Hepatocyte (in vitro differentiated cells): ENCODE results near the gene TUNAR.

Source experiments
- CTCF ChIP-seq: fragments of 200-600 bp; sonication (generic); IDR thresholded peaks from 2 replicates; pipeline ENCODE4 v1.5.1; 2016; ENCODE audit warnings: antibody characterized with exemption, mild to moderate bottlenecking; ENCODE audit not compliant: poor library complexity
- EZH2phosphoT487 ChIP-seq: fragments of 200-600 bp; sonication (generic); IDR thresholded peaks from one replicate; pipeline ENCODE4 v1.6.1; 2018; ENCODE audit warnings: antibody characterized with exemption, mild to moderate bottlenecking, low read depth, moderate library complexity; ENCODE audit not compliant: unreplicated experiment, severe bottlenecking

- TF ChIP-seq CTCF (no peak), EZH2phosphoT487 (no peak)
Measured at GRCh38 chr14:95855606-95856005, 21.0 kb upstream of the TUNAR start.
